Islet precursor cell (in vitro differentiated cells): ENCODE results near the gene RFPL2.
A peak's percentile ranks its signal among the peaks of the same experiment; 100 is the strongest.
"Not testable (repeated sequence)": the region's sequence is repeated elsewhere in the genome, so short reads cannot be mapped to it uniquely, and the experiment has no call there.

ENCODE experiments used
- DNase-seq: peaks from one replicate; pipeline ENCODE4 v3.0.0-alpha.2; 2018

RFPL2 gene

GRCh38 chr22:32205974-32206773, 1.3 kb upstream of the RFPL2 start:
- peak; percentile 53 for DNase-seq

GRCh38 chr22:32204040-32204855, 625 bp downstream of the RFPL2 start:
- peak; percentile 77 for DNase-seq

DNA sequence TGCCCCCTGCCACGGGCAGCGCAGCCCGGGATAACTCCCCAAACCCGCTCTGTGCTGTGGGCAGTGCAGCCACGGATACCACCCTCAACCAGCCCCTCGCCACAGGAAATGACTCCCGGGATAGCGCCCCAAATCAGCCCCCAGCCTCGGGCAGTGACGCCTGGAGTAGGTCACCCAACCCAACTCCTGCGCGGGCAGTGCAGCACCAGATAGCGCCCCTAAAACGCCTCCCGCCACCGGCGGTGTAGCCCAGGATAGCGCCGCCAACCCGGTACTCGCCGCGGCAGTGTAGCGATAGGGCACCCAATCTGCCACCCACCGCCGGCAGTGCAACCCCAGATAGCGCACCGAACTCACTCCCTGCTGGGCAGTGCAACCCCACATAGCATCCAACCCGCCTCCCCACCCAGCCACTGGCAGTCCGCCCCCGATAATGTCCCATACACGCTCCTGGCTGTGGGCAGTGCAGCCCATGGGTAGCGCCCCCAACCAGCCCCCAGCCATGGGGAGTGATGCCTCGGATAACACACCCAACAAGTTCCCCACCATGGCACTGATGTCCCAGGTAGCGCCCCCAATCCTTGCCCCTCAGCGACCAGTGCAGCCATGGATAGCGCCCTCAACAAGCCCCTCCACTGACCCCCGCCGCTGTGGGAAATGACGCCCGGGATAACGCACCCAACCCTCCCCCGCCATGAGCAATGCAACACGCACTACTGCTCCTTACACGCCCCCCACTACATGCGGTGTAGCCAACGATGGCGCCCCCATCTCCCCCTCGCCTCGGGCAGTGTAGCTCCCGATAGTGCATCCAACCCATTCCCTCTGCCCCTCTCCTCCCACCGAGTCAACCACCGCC, 1.5 kb downstream of the RFPL2 start:
- DNase-seq, result no peak

- DNase-seq, result peak; percentile 86
These were observed 2.2 kb downstream of the RFPL2 start for GRCh38 chr22:32202539-32203180.

DNA sequence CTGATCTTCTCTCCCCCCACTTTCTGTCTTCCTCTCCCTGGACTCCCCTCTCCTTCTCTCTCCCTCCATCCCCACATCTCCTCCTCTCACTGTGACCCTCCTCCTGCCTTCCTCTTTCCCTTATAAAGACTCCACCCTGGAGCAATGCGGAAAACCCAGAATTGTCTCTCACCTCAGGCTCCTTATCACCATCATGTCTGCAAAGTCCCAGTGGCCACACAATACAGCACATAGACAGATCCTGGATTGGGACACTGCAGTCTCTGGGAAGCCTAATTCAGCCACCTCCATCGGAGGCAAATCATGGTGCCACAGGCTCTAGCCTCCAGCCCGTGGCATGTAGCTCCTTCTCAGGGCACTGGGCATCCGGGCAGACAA, 2.7 kb downstream of the RFPL2 start:
- DNase-seq, result no peak

DNA sequence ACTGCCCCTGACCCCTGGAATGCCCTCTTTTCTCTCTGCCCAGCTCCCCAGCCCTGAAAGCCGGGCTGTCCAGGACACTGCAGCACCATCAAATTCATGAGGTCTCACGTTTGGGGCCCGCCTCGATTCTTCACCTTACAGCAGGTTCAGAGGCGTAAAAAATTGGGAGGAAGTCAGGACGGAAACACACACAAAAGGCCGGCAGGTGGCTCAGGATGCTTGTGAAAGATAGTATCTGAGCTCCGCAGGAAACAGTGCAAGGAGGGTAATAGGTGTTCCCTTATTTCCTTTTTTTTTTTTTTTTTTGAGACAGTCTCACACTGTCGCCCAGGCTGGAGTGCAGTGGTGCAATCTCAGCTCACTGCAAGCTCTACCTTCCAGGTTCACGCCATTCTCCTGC, 4.1 kb downstream of the RFPL2 start:
- DNase-seq, result no peak

DNA sequence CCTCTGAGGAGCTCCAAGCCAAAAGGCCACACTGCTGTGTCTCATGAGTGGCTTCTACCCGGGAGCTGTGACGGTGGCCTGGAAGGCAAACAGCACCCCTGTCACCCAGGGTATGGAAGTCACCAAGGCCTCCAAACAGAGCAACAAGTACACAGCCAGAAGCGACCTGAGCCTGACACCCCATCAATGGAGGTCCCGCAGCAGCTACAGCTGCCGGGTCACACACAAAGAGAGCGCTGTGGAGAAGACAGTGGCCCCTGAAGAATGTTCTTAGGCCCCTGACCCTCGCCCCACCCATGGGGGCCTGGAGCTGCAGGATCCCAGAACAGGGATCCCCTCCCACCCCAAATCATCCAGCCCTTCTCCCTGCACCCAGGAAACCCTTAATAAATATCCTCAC, 4.9 kb downstream of the RFPL2 start:
- peak; percentile 29 for DNase-seq

DNA sequence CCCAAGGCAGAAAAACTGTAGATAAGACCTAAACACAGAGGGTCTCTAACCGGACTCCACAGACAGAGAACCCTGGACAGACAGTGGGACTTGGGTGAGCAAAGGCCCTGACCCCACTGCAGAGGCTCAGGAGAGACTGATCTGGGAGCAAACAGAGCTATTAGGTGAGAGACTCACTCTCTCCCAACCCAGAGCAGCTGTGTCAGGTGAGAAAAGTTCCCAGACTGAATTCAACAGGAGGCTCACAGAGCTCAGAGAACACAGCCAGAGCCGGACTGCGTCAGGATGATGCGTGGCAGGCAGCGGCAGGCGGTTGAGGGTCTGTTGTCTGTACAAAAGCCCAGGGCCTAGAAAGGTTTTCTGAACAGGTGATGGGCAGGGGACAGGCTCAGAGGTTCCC, 5.5 kb downstream of the RFPL2 start:
- peak; percentile 37 for DNase-seq

- DNase-seq, result not testable (repeated sequence)
These were observed 7.2 kb downstream of the RFPL2 start for GRCh38 chr22:32197553-32198226.

- not testable (repeated sequence) for DNase-seq
These were observed 9.0 kb downstream of the RFPL2 start for GRCh38 chr22:32195900-32196299.

- not testable (repeated sequence) for DNase-seq
These were observed 11.5 kb downstream of the RFPL2 start for GRCh38 chr22:32193346-32193745.

- DNase-seq, result not testable (repeated sequence)
These were observed 13.9 kb downstream of the RFPL2 start for GRCh38 chr22:32191021-32191420.

DNA sequence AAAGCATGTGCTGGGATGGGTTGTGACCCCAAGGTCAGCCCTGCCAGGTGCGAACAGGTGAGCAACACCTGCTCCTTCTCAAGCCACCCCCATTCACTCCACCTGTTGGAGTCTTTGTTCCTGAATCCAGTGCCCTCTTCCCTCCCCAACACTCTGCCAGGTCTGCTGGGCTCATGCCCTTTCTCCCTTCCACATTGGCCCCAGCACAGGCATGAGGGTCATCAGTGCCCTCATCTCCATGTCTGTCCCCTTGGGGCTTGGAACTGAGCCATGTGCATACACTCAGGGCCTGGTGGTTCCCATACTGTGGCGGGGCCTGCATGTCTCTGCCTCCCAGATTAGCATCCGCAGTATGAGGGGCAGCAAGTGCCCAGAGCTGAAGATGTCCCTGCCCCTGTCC, 19.1 kb downstream of the RFPL2 start:
- peak; percentile 30 for DNase-seq

DNA sequence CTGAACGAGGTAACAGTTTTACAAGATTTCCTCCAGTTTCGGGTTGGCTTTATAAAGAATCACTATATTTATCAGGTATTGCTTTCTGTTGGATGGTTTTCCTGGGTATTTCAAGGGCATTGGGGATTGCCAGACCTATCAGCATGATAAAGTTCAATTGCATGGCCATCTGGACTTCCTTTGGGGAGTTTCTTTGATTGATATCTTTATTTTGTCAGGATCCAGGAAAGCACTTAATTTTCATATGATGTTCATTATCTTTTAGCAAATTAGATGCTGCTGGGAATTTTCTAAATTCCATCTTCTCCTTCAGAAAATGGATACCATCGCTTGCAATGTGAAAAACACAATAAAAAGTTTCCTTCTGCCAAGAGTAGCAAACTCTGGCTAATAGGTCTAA, 21.2 kb downstream of the RFPL2 start:
- no peak for DNase-seq

- DNase-seq, result no peak
These were observed 23.8 kb downstream of the RFPL2 start for GRCh38 chr22:32181043-32181442.

- DNase-seq, result no peak
These were observed 27.6 kb downstream of the RFPL2 start for GRCh38 chr22:32177221-32177765.

- DNase-seq, result peak; percentile 67
These were observed 28.9 kb downstream of the RFPL2 start for GRCh38 chr22:32175683-32176644.

- no peak for DNase-seq
These were observed 29.8 kb downstream of the RFPL2 start for GRCh38 chr22:32175115-32175514.

GRCh38 chr22:32165681-32166080, 39.2 kb downstream of the RFPL2 start:
- DNase-seq, result no peak

- no peak for DNase-seq
These were observed 40.6 kb downstream of the RFPL2 start for GRCh38 chr22:32164075-32164860.
